ENCODE measurements around the gene RETREG3.
"Not testable (repeated sequence)": the region's sequence is repeated elsewhere in the genome, so short reads cannot be mapped to it uniquely, and the experiment has no call there.

RETREG3 gene

GRCh38 chr17:42554250-42555121 lies 54.7 kb downstream of the RETREG3 start:
- in situ Hi-C loops (cut with MboI; ENCODE audit: low sequenced_read_pairs): no loop called here

GRCh38 chr17:42553866-42554249 lies 55.3 kb downstream of the RETREG3 start:
- in situ Hi-C loops (cut with MboI; ENCODE audit: low sequenced_read_pairs): no loop called here

GRCh38 chr17:42553161-42553818 lies 55.9 kb downstream of the RETREG3 start:
- in situ Hi-C loops (cut with MboI; ENCODE audit: low sequenced_read_pairs): no loop called here

- in situ Hi-C loops (cut with MboI; ENCODE audit: low sequenced_read_pairs): not testable (repeated sequence)
These were observed 56.4 kb downstream of the RETREG3 start, which contains the start of gene HSD17B1 for GRCh38 chr17:42552736-42553135. Gene HSD17B1 (plus strand): TSS chr17:42552923. CDS start chr17:42552934, 11 bp downstream.

- in situ Hi-C loops (cut with MboI; ENCODE audit: low sequenced_read_pairs): no loop called here
These were observed 60.0 kb downstream of the RETREG3 start for GRCh38 chr17:42548993-42549755.

GRCh38 chr17:42548070-42548837 lies 60.9 kb downstream of the RETREG3 start:
- in situ Hi-C loops (cut with MboI; ENCODE audit: low sequenced_read_pairs): no loop called here

- in situ Hi-C loops (cut with MboI; ENCODE audit: low sequenced_read_pairs): no loop called here
These were observed 61.5 kb downstream of the RETREG3 start for GRCh38 chr17:42547698-42548069.

- in situ Hi-C loops (cut with MboI; ENCODE audit: low sequenced_read_pairs): no loop called here
These were observed 62.1 kb downstream of the RETREG3 start for GRCh38 chr17:42547001-42547461.

- in situ Hi-C loops (cut with MboI; ENCODE audit: low sequenced_read_pairs): not testable (repeated sequence)
These were observed 63.2 kb downstream of the RETREG3 start for GRCh38 chr17:42545755-42546505.

GRCh38 chr17:42544874-42545283 lies 64.3 kb downstream of the RETREG3 start:
- in situ Hi-C loops (cut with MboI; ENCODE audit: low sequenced_read_pairs): no loop called here

- in situ Hi-C loops (cut with MboI; ENCODE audit: low sequenced_read_pairs): no loop called here
These were observed 65.7 kb downstream of the RETREG3 start for GRCh38 chr17:42543190-42544079.

GRCh38 chr17:42541041-42541833 lies 67.9 kb downstream of the RETREG3 start:
- in situ Hi-C loops (cut with MboI; ENCODE audit: low sequenced_read_pairs): no loop called here

- in situ Hi-C loops (cut with MboI; ENCODE audit: low sequenced_read_pairs): not testable (repeated sequence)
These were observed 68.6 kb downstream of the RETREG3 start for GRCh38 chr17:42540558-42540957.

GRCh38 chr17:42538482-42538881 lies 70.7 kb downstream of the RETREG3 start:
- in situ Hi-C loops (cut with MboI; ENCODE audit: low sequenced_read_pairs): no loop called here

- in situ Hi-C loops (cut with MboI; ENCODE audit: low sequenced_read_pairs): no loop called here
These were observed 71.2 kb downstream of the RETREG3 start for GRCh38 chr17:42537826-42538451.

- in situ Hi-C loops (cut with MboI; ENCODE audit: low sequenced_read_pairs): no loop called here
These were observed 71.9 kb downstream of the RETREG3 start for GRCh38 chr17:42537156-42537805.

Data from HL-60/S4 (cell line).